ENCODE measurements around the gene C6orf132. TPM values are rescaled to one million over a fixed set of nuclear protein-coding genes. Genes with fewer than 3 reads are reported as not detected.

The C6orf132 gene
- total and polyA plus RNA-seq, 9 of the 15 experiments (the other 6 are each of a cell fraction or from before 2014, with no cell fraction given): 0.06 to 0.35 (median 0.14) TPM

DNA sequence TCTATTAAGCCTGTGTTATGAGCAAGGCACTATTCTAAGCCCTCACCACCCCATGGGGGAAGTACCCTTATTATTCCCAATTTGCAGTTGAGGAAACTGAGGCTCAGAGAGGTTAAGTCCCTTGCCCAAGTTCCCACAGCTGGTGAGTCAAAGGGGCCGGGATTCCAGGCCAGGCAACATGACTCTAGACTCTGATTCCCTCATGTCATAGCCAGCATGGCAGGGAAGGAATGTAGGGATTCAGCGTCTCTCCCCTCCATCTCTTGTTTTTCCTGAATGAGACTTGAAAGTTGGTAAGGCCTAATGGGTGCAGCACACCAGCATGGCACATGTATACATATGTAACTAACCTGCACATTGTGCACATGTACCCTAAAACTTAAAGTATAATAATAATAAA lies 6.7 kb downstream of the C6orf132 start:
- Histone ChIP-seq H2AFZ (ENCODE audit: low read depth, low read length) (no peak overlapping the region), H3K4me1 (replicated peaks in 1 of 2; ENCODE audit: control insufficient read depth in 2 of 2, insufficient read depth in 2 of 2, low read length in 2 of 2) (peaks cover 34 to 44% of the 10 kb centered on the region in 2 experiments), H3K9me1 (ENCODE audit: control insufficient read depth, insufficient read depth, low read length) (no peaks in the 10 kb centered on the region), H3K79me2 (ENCODE audit: control insufficient read depth, insufficient read depth, low read length) (no peaks in the 10 kb centered on the region), H3K36me3 (ENCODE audit: control insufficient read depth, insufficient read depth, low read length) (no peaks in the 10 kb centered on the region), H4K20me1 (replicated peaks; ENCODE audit: control insufficient read depth, insufficient read depth, low read length) (no peaks in the 10 kb centered on the region), H3K4me2 (ENCODE audit: insufficient read depth, low read length) (no peak overlapping the region), H3K4me3 (no peak overlapping the region), H3K27ac (ENCODE audit: extremely low read depth, low read depth, low read length) (no peak overlapping the region), H3K9me3 (replicated peaks; ENCODE audit: control insufficient read depth, insufficient read depth, low read depth, low read length) (no peaks in the 10 kb centered on the region), H3K27me3 (ENCODE audit: control insufficient read depth in 2 of 2, insufficient read depth in 2 of 2, low read length in 2 of 2) (no peaks in the 10 kb centered on the region), H3K9ac (ENCODE audit: insufficient read depth in 1 of 2, low read depth in 2 of 2, low read length in 2 of 2) (no peak overlapping the region)
- intact Hi-C loops (cut with micrococcal nuclease): loop anchor here (2.0 kb wide), 2 partner anchors 31 to 79 kb away; no protein-coding TSS in a partner anchor
- no peak for TF ChIP-seq SMAD3 (CRISPR knock-in tag; conservative IDR thresholded peaks at IDR 0.05)
- TF ChIP-seq, protein P1, sequence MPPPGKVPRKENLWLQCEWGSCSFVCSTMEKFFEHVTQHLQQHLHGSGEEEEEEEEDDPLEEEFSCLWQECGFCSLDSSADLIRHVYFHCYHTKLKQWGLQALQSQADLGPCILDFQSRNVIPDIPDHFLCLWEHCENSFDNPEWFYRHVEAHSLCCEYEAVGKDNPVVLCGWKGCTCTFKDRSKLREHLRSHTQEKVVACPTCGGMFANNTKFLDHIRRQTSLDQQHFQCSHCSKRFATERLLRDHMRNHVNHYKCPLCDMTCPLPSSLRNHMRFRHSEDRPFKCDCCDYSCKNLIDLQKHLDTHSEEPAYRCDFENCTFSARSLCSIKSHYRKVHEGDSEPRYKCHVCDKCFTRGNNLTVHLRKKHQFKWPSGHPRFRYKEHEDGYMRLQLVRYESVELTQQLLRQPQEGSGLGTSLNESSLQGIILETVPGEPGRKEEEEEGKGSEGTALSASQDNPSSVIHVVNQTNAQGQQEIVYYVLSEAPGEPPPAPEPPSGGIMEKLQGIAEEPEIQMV (tag; conservative IDR thresholded peaks at IDR 0.05; ENCODE audit: low read depth): no peak
- no peak for TF ChIP-seq DDX20 (tag; IDR thresholded peaks at IDR 0.05; ENCODE audit: low read depth)
- no peak for TF ChIP-seq JUNB (CRISPR knock-in tag; conservative IDR thresholded peaks at IDR 0.05)
- TF ChIP-seq CBX5 (IDR thresholded peaks at IDR 0.05; ENCODE audit: borderline replicate concordance, low read depth): no peak
- TF ChIP-seq FOXP1 (CRISPR knock-in tag; IDR thresholded peaks at IDR 0.05): no peak
- TF ChIP-seq ZBTB1 (CRISPR knock-in tag; IDR thresholded peaks at IDR 0.05; ENCODE audit: borderline replicate concordance, low read depth): no peak
- TF ChIP-seq, protein P2, sequence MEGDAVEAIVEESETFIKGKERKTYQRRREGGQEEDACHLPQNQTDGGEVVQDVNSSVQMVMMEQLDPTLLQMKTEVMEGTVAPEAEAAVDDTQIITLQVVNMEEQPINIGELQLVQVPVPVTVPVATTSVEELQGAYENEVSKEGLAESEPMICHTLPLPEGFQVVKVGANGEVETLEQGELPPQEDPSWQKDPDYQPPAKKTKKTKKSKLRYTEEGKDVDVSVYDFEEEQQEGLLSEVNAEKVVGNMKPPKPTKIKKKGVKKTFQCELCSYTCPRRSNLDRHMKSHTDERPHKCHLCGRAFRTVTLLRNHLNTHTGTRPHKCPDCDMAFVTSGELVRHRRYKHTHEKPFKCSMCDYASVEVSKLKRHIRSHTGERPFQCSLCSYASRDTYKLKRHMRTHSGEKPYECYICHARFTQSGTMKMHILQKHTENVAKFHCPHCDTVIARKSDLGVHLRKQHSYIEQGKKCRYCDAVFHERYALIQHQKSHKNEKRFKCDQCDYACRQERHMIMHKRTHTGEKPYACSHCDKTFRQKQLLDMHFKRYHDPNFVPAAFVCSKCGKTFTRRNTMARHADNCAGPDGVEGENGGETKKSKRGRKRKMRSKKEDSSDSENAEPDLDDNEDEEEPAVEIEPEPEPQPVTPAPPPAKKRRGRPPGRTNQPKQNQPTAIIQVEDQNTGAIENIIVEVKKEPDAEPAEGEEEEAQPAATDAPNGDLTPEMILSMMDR (IDR thresholded peaks at IDR 0.05 in 2 of 3, conservative IDR thresholded peaks at IDR 0.05 in 1 of 3; ENCODE audit: insufficient read depth in 2 of 3, low read depth in 1 of 3, low read length in 3 of 3): no peak
- TF ChIP-seq BCOR (IDR thresholded peaks at IDR 0.05): peak; percentile 10; the same call in 1 of the 2 replicates
- ChIA-PET POLR2A (interaction anchor here (1.2 kb wide), 1 partner anchor 10 kb away, joined by 3 read pairs; no protein-coding TSS in a partner anchor), CTCF (ENCODE audit: low intra/inter-chr PET ratio) (no interaction called here)
- no TSS peak for BruUV-seq (replicated peaks)
- FAIRE-seq (no peak), ATAC-seq (no peak), DNase-seq (ENCODE audit: extremely low read depth in 1 of 4, low spot score in 3 of 4) (no peak)
- in situ Hi-C loops (cut with MboI): no loop called here
- WGBS (ENCODE audit: insufficient coverage, low coverage, missing lambda C conversion rate): 74% methylated on average over 2 of the region's 2 CpGs

Measured in K562 (cell line).